Activated T-cell treated with anti-CD3 and anti-CD28 coated beads, Interleukin-2, amount 50 U/mL, for 4 hours (primary cell): Measurements from ENCODE around the gene WNK1. TPM values are rescaled to one million over a fixed set of nuclear protein-coding genes. Genes with fewer than 3 reads are reported as not detected.

Source experiments
- ATAC-seq, 2 donors: fragments of 200-7000 bp; cut with Tn5 transposase; one replicate each; pipeline ENCODE4 v1.10.0; 2021
- DNase-seq: peaks from one replicate; pipeline ENCODE4 v3.0.0-alpha.2; 2020
- H3K27me3 Mint-ChIP-seq: one replicate; pipeline ENCODE4 v1.8.0; 2021; ENCODE audit warnings: low read depth, mixed read lengths
- H3K36me3 Mint-ChIP-seq: one replicate; pipeline ENCODE4 v1.8.0; 2022; ENCODE audit warnings: mixed read lengths; ENCODE audit not compliant: insufficient read depth
- H3K4me1 Mint-ChIP-seq: one replicate; pipeline ENCODE4 v1.8.0; 2021; ENCODE audit warnings: low read depth, mixed read lengths
- H3K4me3 Mint-ChIP-seq: one replicate; pipeline ENCODE4 v1.8.0; 2021; ENCODE audit warnings: mild to moderate bottlenecking, moderate library complexity, mixed read lengths
- H3K9me3 Mint-ChIP-seq: one replicate; pipeline ENCODE4 v1.8.0; 2021; ENCODE audit warnings: mixed read lengths
- total RNA-seq, 3 donors: library from RNA; stranded (reverse); gene quantifications; one replicate each; pipeline ENCODE4 v1.2.1, GENCODE V29; 2021

Gene WNK1
- total RNA-seq, 3 donors from 2014 or later = 183 to 213 (median 185) TPM

- no peak for DNase-seq
- Mint-ChIP-seq H3K27me3 (no peaks in the 10 kb centered on the region), H3K36me3 (peaks cover 2% of the 10 kb centered on the region), H3K9me3 (peaks cover 9% of the 10 kb centered on the region), H3K4me3 (no peak overlapping the region), H3K4me1 (peaks cover 57% of the 10 kb centered on the region)
- ATAC-seq = no peak
Observed at GRCh38 chr12:728781-729180, 23.6 kb upstream of the WNK1 start.

- Mint-ChIP-seq H3K27me3 (no peaks in the 10 kb centered on the region), H3K36me3 (peaks cover 2% of the 10 kb centered on the region), H3K9me3 (peaks cover 9% of the 10 kb centered on the region), H3K4me1 (peaks cover 52% of the 10 kb centered on the region), H3K4me3 (no peak overlapping the region)
- DNase-seq (no peak), ATAC-seq (no peak)
Observed at GRCh38 chr12:729221-729620, 23.2 kb upstream of the WNK1 start.

- H3K4me1 Mint-ChIP-seq = peaks cover 44% of the 10 kb centered on the region
- no peak overlapping the region for H3K4me3 Mint-ChIP-seq
- ATAC-seq (no peak), DNase-seq (no peak)
- no peaks in the 10 kb centered on the region for H3K27me3 Mint-ChIP-seq
- H3K36me3 Mint-ChIP-seq = no peaks in the 10 kb centered on the region
- peaks cover 9% of the 10 kb centered on the region for H3K9me3 Mint-ChIP-seq
Observed at GRCh38 chr12:730550-730949, 21.8 kb upstream of the WNK1 start.

- Mint-ChIP-seq H3K9me3 (no peaks in the 10 kb centered on the region), H3K36me3 (no peaks in the 10 kb centered on the region), H3K27me3 (no peaks in the 10 kb centered on the region), H3K4me3 (no peak overlapping the region), H3K4me1 (peaks cover 5% of the 10 kb centered on the region)
- ATAC-seq = no peak
- no peak for DNase-seq
Observed at GRCh38 chr12:737122-737739, 15.1 kb upstream of the WNK1 start.

- no peaks in the 10 kb centered on the region for H3K27me3 Mint-ChIP-seq
- no peak overlapping the region for H3K4me3 Mint-ChIP-seq
- H3K36me3 Mint-ChIP-seq = no peaks in the 10 kb centered on the region
- no peaks in the 10 kb centered on the region for H3K9me3 Mint-ChIP-seq
- no peak for DNase-seq
- ATAC-seq = no peak
- peaks cover 11% of the 10 kb centered on the region for H3K4me1 Mint-ChIP-seq
Observed at GRCh38 chr12:738712-739111, 13.7 kb upstream of the WNK1 start.

GRCh38 chr12:739349-739748, 13.0 kb upstream of the WNK1 start:
- no peaks in the 10 kb centered on the region for H3K9me3 Mint-ChIP-seq
- H3K36me3 Mint-ChIP-seq = no peaks in the 10 kb centered on the region
- H3K4me1 Mint-ChIP-seq = peaks cover 18% of the 10 kb centered on the region
- DNase-seq (no peak), ATAC-seq (no peak)
- no peak overlapping the region for H3K4me3 Mint-ChIP-seq
- H3K27me3 Mint-ChIP-seq = no peaks in the 10 kb centered on the region

- ATAC-seq = no peak
- Mint-ChIP-seq H3K4me3 (no peak overlapping the region), H3K9me3 (no peaks in the 10 kb centered on the region), H3K4me1 (peaks cover 20% of the 10 kb centered on the region), H3K27me3 (no peaks in the 10 kb centered on the region), H3K36me3 (no peaks in the 10 kb centered on the region)
- DNase-seq = no peak
Observed at GRCh38 chr12:740921-741320, 11.5 kb upstream of the WNK1 start.

- ATAC-seq (no peak), DNase-seq (no peak)
- no peaks in the 10 kb centered on the region for H3K9me3 Mint-ChIP-seq
- H3K36me3 Mint-ChIP-seq = peaks cover 7% of the 10 kb centered on the region
- H3K27me3 Mint-ChIP-seq = no peaks in the 10 kb centered on the region
- peak overlapping the region; percentile 75 for H3K4me3 Mint-ChIP-seq
- H3K4me1 Mint-ChIP-seq = peaks cover 9% of the 10 kb centered on the region
Observed at GRCh38 chr12:749751-750270, 2.6 kb upstream of the WNK1 start.

- H3K4me3 Mint-ChIP-seq = no peak overlapping the region
- no peaks in the 10 kb centered on the region for H3K27me3 Mint-ChIP-seq
- peaks cover 12% of the 10 kb centered on the region for H3K36me3 Mint-ChIP-seq
- H3K9me3 Mint-ChIP-seq = no peaks in the 10 kb centered on the region
- DNase-seq = no peak
- H3K4me1 Mint-ChIP-seq = peaks cover 13% of the 10 kb centered on the region
- ATAC-seq = no peak
Observed at GRCh38 chr12:750366-751191, 1.8 kb upstream of the WNK1 start.

- peak; percentile 77 for DNase-seq
- peak; percentile 42 for ATAC-seq
- no peaks in the 10 kb centered on the region for H3K9me3 Mint-ChIP-seq
- no peak overlapping the region for H3K4me3 Mint-ChIP-seq
- no peaks in the 10 kb centered on the region for H3K27me3 Mint-ChIP-seq
- peaks cover 17% of the 10 kb centered on the region for H3K4me1 Mint-ChIP-seq
- peaks cover 12% of the 10 kb centered on the region for H3K36me3 Mint-ChIP-seq
Observed at GRCh38 chr12:751192-751998, 984 bp upstream of the WNK1 start.

- peaks cover 18% of the 10 kb centered on the region for H3K36me3 Mint-ChIP-seq
- peak overlapping the region; percentile 99 for H3K4me3 Mint-ChIP-seq
- ATAC-seq (peak; percentile 33 to 38), DNase-seq (peak; percentile 13)
- H3K9me3 Mint-ChIP-seq = no peaks in the 10 kb centered on the region
- no peaks in the 10 kb centered on the region for H3K27me3 Mint-ChIP-seq
- H3K4me1 Mint-ChIP-seq = peaks cover 27% of the 10 kb centered on the region
Observed at GRCh38 chr12:752695-753610, 574 bp downstream of the WNK1 start.

- Mint-ChIP-seq H3K36me3 (peaks cover 21% of the 10 kb centered on the region), H3K9me3 (no peaks in the 10 kb centered on the region), H3K4me1 (peaks cover 32% of the 10 kb centered on the region), H3K4me3 (peak overlapping the region; percentile 99), H3K27me3 (no peaks in the 10 kb centered on the region)
- ATAC-seq (peak in 1 of 2 donors; percentile 11), DNase-seq (peak; percentile 35)
Observed at GRCh38 chr12:753611-754472, 1.5 kb downstream of the WNK1 start.

- peaks cover 32% of the 10 kb centered on the region for H3K4me1 Mint-ChIP-seq
- no peak for DNase-seq
- H3K27me3 Mint-ChIP-seq = no peaks in the 10 kb centered on the region
Observed at GRCh38 chr12:754473-754820, 2.1 kb downstream of the WNK1 start.

More at GRCh38 chr12:754473-754820, 2.1 kb downstream of the WNK1 start:
- Mint-ChIP-seq H3K36me3 (peaks cover 21% of the 10 kb centered on the region), H3K9me3 (no peaks in the 10 kb centered on the region), H3K4me3 (peak overlapping the region; percentile 99)
- no peak for ATAC-seq
